HEK293 (cell line): ENCODE measurements around the gene NUCB1.
A peak's percentile ranks its signal among the peaks of the same experiment; 100 is the strongest.

ENCODE experiments used
- HOXA7 ChIP-seq: sonication (generic); formaldehyde crosslinking; IDR thresholded peaks from 2 replicates; pipeline ENCODE4 v1.8.1; 2022; ENCODE audit warnings: missing genetic modification reagents, borderline replicate concordance
- MZF1 ChIP-seq: fragments of 450-650 bp; formaldehyde crosslinking; IDR thresholded peaks from 2 replicates; pipeline ENCODE4 v1.5.1; 2017; ENCODE audit warnings: missing biosample characterization, missing genetic modification characterization, borderline replicate concordance
- RBAK ChIP-seq: fragments of 450-650 bp; formaldehyde crosslinking; IDR thresholded peaks from 2 replicates; pipeline ENCODE4 v1.5.1; 2016; ENCODE audit warnings: missing biosample characterization, missing genetic modification characterization
- SALL2 ChIP-seq: fragments of 450-650 bp; formaldehyde crosslinking; IDR thresholded peaks from 2 replicates; pipeline ENCODE4 v1.5.0; 2017; ENCODE audit warnings: missing biosample characterization, mild to moderate bottlenecking, missing genetic modification characterization, borderline replicate concordance
- WT1 ChIP-seq: fragments of 450-650 bp; formaldehyde crosslinking; IDR thresholded peaks from 2 replicates; pipeline ENCODE4 v1.5.1; 2016; ENCODE audit warnings: missing biosample characterization, missing genetic modification characterization
- ZBTB20 ChIP-seq: fragments of 450-650 bp; formaldehyde crosslinking; IDR thresholded peaks from 2 replicates; pipeline ENCODE4 v1.5.1; 2016; ENCODE audit warnings: missing biosample characterization, missing genetic modification characterization
- ZBTB21 ChIP-seq: fragments of 450-650 bp; formaldehyde crosslinking; IDR thresholded peaks from 2 replicates; pipeline ENCODE4 v1.5.1; 2017; ENCODE audit warnings: missing biosample characterization, missing genetic modification characterization
- ZEB2 ChIP-seq: fragments of 450-650 bp; formaldehyde crosslinking; IDR thresholded peaks from 2 replicates; pipeline ENCODE4 v1.5.1; 2016; ENCODE audit warnings: missing biosample characterization, missing genetic modification characterization
- ZNF10 ChIP-seq: fragments of 450-650 bp; formaldehyde crosslinking; IDR thresholded peaks from 2 replicates; pipeline ENCODE4 v1.5.1; 2017; ENCODE audit warnings: missing biosample characterization, missing genetic modification characterization
- ZNF140 ChIP-seq: fragments of 450-650 bp; formaldehyde crosslinking; IDR thresholded peaks from 2 replicates; pipeline ENCODE4 v1.5.1; 2016; ENCODE audit warnings: missing biosample characterization, missing genetic modification characterization
- ZNF221 ChIP-seq: fragments of 450-650 bp; formaldehyde crosslinking; IDR thresholded peaks from 2 replicates; pipeline ENCODE4 v1.5.1; 2017; ENCODE audit warnings: missing biosample characterization, missing genetic modification characterization, borderline replicate concordance
- ZNF274 ChIP-seq, 2 experiments: fragments of 200-500 bp in 1 of 2; fragments of 450-650 bp in 1 of 2; sonication (Bioruptor generic) in 1 of 2; formaldehyde crosslinking in 1 of 2; IDR thresholded peaks; 2 replicates each; pipeline versions ENCODE4 v1.5.1 to v1.6.1; 2014 to 2016; ENCODE audit warnings: borderline replicate concordance in 1 of 2, inconsistent platforms in 1 of 2, low read length in 1 of 2, missing biosample characterization in 1 of 2, missing genetic modification characterization in 1 of 2
- ZNF302 ChIP-seq: fragments of 450-650 bp; formaldehyde crosslinking; IDR thresholded peaks from 2 replicates; pipeline ENCODE4 v1.5.1; 2016; ENCODE audit warnings: missing biosample characterization, missing genetic modification characterization, low read depth
- ZNF394 ChIP-seq: fragments of 450-650 bp; formaldehyde crosslinking; IDR thresholded peaks from 2 replicates; pipeline ENCODE4 v1.5.1; 2016; ENCODE audit warnings: missing biosample characterization, missing genetic modification characterization, mild to moderate bottlenecking, moderate library complexity, borderline replicate concordance
- ZNF404 ChIP-seq: fragments of 450-650 bp; formaldehyde crosslinking; IDR thresholded peaks from 2 replicates; pipeline ENCODE4 v1.5.1; 2017; ENCODE audit warnings: missing biosample characterization, missing genetic modification characterization
- ZNF433 ChIP-seq: fragments of 450-650 bp; formaldehyde crosslinking; IDR thresholded peaks from 2 replicates; pipeline ENCODE4 v1.5.1; 2016; ENCODE audit warnings: missing biosample characterization, missing genetic modification characterization, low read depth
- ZNF571 ChIP-seq: fragments of 450-650 bp; formaldehyde crosslinking; IDR thresholded peaks from 2 replicates; pipeline ENCODE4 v1.5.0; 2017; ENCODE audit warnings: missing biosample characterization, missing genetic modification characterization
- ZNF610 ChIP-seq: fragments of 450-650 bp; formaldehyde crosslinking; IDR thresholded peaks from 2 replicates; pipeline ENCODE4 v1.5.1; 2016; ENCODE audit warnings: missing biosample characterization, missing genetic modification characterization, borderline replicate concordance
- ZNF629 ChIP-seq: fragments of 450-650 bp; formaldehyde crosslinking; IDR thresholded peaks from 2 replicates; pipeline ENCODE4 v1.5.1; 2017; ENCODE audit warnings: missing biosample characterization, missing genetic modification characterization
- ZNF701 ChIP-seq: fragments of 450-650 bp; formaldehyde crosslinking; IDR thresholded peaks from 2 replicates; pipeline ENCODE4 v1.5.1; 2016; ENCODE audit warnings: missing biosample characterization, missing genetic modification characterization
- TF ChIP-seq, protein P1 (sequence below): fragments of 450-650 bp; formaldehyde crosslinking; IDR thresholded peaks from 2 replicates; pipeline ENCODE4 v1.5.0; 2017; ENCODE audit warnings: missing biosample characterization, missing genetic modification characterization, borderline replicate concordance
- TF ChIP-seq, protein P2 (sequence below): fragments of 450-650 bp; IDR thresholded peaks from 2 replicates; pipeline ENCODE4 v1.5.1; 2018; ENCODE audit warnings: missing biosample characterization, missing genetic modification characterization
- TF ChIP-seq, protein P3 (sequence below): fragments of 450-650 bp; formaldehyde crosslinking; IDR thresholded peaks from 2 replicates; pipeline ENCODE4 v1.5.1; 2017; ENCODE audit warnings: missing biosample characterization, missing genetic modification characterization
- TF ChIP-seq, protein P4 (sequence below): fragments of 450-650 bp; formaldehyde crosslinking; IDR thresholded peaks from 2 replicates; pipeline ENCODE4 v1.5.1; 2016; ENCODE audit warnings: missing biosample characterization, missing genetic modification characterization
- TF ChIP-seq, protein P5 (sequence below): fragments of 450-650 bp; formaldehyde crosslinking; IDR thresholded peaks from 2 replicates; pipeline ENCODE4 v1.5.1; 2016; ENCODE audit warnings: missing biosample characterization, missing genetic modification characterization
- TF ChIP-seq, protein P6 (sequence below): fragments of 450-650 bp; formaldehyde crosslinking; IDR thresholded peaks from 2 replicates; pipeline ENCODE4 v1.5.1; 2016; ENCODE audit warnings: missing biosample characterization, missing genetic modification characterization

The NUCB1 gene

DNA sequence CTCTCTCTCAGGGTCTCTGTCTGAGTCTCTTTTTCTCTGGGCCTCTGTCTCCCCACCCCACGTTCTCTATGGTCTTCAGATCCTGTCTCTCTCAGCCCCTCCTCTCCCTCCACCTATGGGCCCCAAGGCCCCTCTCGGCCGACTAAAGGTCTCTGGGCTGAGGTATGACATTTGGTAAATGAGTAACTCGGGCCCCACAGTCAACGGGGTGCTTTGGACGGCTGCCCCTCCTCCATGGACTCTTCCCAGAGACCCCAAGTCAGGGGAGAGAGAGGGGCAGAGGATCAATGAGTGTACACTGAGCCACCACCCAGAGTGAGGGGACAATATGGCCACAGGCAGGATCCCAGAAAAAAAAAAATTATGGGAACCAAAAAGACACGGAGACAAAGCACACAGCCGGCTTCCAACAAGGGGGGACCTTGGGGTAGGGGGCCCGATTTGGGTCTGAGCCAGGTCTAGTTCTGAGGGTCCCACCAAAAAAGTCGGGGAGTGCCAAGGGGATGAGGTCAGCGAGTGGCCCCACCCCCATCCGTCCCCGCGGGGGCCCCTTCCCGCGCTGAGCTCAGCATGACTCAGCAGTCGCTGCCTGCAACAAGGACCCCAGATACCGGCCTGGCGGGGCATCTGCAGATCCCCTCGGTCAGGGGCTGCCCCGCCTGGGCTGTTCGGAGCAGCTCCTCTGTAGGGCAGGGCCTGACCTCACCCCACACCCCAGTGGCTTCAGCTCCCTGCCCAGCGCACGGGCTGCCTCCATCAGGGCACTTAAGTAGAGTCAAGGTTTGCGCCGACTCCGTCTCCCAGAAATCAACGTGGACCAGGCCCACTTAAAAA is 63.5 kb downstream of the NUCB1 start (continued):
- TF ChIP-seq ZBTB21 (tag by site-specific recombination), result peak; percentile 80
- no peak for TF ChIP-seq ZNF274 (IDR thresholded peaks at IDR 0.05; ENCODE audit: low read length)
- no peak for TF ChIP-seq ZNF274 (tag by site-specific recombination; IDR thresholded peaks at IDR 0.05; ENCODE audit: borderline replicate concordance)
- TF ChIP-seq ZNF221 (tag by site-specific recombination), result no peak
- TF ChIP-seq, protein P1, sequence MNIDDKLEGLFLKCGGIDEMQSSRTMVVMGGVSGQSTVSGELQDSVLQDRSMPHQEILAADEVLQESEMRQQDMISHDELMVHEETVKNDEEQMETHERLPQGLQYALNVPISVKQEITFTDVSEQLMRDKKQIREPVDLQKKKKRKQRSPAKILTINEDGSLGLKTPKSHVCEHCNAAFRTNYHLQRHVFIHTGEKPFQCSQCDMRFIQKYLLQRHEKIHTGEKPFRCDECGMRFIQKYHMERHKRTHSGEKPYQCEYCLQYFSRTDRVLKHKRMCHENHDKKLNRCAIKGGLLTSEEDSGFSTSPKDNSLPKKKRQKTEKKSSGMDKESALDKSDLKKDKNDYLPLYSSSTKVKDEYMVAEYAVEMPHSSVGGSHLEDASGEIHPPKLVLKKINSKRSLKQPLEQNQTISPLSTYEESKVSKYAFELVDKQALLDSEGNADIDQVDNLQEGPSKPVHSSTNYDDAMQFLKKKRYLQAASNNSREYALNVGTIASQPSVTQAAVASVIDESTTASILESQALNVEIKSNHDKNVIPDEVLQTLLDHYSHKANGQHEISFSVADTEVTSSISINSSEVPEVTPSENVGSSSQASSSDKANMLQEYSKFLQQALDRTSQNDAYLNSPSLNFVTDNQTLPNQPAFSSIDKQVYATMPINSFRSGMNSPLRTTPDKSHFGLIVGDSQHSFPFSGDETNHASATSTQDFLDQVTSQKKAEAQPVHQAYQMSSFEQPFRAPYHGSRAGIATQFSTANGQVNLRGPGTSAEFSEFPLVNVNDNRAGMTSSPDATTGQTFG (tag by site-specific recombination), result no peak
- peak; percentile 94 for TF ChIP-seq ZEB2
- no peak for TF ChIP-seq ZNF571 (tag by site-specific recombination)
- TF ChIP-seq ZNF394, result peak; percentile 46; the same call in 1 of the 2 replicates
- TF ChIP-seq SALL2 (tag by site-specific recombination), result no peak
- TF ChIP-seq ZNF302, result no peak
- no peak for TF ChIP-seq ZNF433 (tag by site-specific recombination)
- no peak for TF ChIP-seq RBAK (tag by site-specific recombination)
- peak; percentile 77 for TF ChIP-seq ZBTB20
- no peak for TF ChIP-seq ZNF140 (tag by site-specific recombination)
- TF ChIP-seq, protein P2, sequence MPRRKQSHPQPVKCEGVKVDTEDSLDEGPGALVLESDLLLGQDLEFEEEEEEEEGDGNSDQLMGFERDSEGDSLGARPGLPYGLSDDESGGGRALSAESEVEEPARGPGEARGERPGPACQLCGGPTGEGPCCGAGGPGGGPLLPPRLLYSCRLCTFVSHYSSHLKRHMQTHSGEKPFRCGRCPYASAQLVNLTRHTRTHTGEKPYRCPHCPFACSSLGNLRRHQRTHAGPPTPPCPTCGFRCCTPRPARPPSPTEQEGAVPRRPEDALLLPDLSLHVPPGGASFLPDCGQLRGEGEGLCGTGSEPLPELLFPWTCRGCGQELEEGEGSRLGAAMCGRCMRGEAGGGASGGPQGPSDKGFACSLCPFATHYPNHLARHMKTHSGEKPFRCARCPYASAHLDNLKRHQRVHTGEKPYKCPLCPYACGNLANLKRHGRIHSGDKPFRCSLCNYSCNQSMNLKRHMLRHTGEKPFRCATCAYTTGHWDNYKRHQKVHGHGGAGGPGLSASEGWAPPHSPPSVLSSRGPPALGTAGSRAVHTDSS, result no peak; the same call in 1 of the 2 replicates
- no peak for TF ChIP-seq ZNF404 (tag by site-specific recombination)
- no peak for TF ChIP-seq ZNF610 (tag by site-specific recombination)
- TF ChIP-seq, protein P3, sequence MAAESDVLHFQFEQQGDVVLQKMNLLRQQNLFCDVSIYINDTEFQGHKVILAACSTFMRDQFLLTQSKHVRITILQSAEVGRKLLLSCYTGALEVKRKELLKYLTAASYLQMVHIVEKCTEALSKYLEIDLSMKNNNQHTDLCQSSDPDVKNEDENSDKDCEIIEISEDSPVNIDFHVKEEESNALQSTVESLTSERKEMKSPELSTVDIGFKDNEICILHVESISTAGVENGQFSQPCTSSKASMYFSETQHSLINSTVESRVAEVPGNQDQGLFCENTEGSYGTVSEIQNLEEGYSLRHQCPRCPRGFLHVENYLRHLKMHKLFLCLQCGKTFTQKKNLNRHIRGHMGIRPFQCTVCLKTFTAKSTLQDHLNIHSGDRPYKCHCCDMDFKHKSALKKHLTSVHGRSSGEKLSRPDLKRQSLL, result 0 out of 2 replicates have a peak, but pooled peaks have one; percentile 14
- TF ChIP-seq WT1 (tag by site-specific recombination), result peak; percentile 64
- TF ChIP-seq ZNF10 (tag by site-specific recombination), result peak; percentile 73; the same call in 1 of the 2 replicates
- peak; percentile 89 for TF ChIP-seq ZNF629 (tag by site-specific recombination)
- TF ChIP-seq, protein P4, sequence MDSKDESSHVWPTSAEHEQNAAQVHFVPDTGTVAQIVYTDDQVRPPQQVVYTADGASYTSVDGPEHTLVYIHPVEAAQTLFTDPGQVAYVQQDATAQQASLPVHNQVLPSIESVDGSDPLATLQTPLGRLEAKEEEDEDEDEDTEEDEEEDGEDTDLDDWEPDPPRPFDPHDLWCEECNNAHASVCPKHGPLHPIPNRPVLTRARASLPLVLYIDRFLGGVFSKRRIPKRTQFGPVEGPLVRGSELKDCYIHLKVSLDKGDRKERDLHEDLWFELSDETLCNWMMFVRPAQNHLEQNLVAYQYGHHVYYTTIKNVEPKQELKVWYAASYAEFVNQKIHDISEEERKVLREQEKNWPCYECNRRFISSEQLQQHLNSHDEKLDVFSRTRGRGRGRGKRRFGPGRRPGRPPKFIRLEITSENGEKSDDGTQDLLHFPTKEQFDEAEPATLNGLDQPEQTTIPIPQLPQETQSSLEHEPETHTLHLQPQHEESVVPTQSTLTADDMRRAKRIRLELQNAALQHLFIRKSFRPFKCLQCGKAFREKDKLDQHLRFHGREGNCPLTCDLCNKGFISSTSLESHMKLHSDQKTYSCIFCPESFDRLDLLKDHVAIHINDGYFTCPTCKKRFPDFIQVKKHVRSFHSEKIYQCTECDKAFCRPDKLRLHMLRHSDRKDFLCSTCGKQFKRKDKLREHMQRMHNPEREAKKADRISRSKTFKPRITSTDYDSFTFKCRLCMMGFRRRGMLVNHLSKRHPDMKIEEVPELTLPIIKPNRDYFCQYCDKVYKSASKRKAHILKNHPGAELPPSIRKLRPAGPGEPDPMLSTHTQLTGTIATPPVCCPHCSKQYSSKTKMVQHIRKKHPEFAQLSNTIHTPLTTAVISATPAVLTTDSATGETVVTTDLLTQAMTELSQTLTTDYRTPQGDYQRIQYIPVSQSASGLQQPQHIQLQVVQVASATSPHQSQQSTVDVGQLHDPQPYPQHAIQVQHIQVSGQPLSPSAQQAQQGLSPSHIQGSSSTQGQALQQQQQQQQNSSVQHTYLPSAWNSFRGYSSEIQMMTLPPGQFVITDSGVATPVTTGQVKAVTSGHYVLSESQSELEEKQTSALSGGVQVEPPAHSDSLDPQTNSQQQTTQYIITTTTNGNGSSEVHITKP (tag by site-specific recombination), result peak; percentile 59
- TF ChIP-seq, protein P5, sequence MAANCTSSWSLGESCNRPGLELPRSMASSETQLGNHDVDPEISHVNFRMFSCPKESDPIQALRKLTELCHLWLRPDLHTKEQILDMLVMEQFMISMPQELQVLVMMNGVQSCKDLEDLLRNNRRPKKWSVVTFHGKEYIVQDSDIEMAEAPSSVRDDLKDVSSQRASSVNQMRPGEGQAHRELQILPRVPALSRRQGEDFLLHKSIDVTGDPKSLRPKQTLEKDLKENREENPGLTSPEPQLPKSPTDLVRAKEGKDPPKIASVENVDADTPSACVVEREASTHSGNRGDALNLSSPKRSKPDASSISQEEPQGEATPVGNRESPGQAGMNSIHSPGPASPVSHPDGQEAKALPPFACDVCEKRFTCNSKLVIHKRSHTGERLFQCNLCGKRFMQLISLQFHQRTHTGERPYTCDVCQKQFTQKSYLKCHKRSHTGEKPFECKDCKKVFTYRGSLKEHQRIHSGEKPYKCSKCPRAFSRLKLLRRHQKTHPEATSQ (tag by site-specific recombination), result 0 out of 2 replicates have a peak, but pooled peaks have one; percentile 23
- TF ChIP-seq ZNF701 (tag by site-specific recombination), result no peak
- 0 out of 2 replicates have a peak, but pooled peaks have one; percentile 26 for TF ChIP-seq MZF1
- TF ChIP-seq, protein P6, sequence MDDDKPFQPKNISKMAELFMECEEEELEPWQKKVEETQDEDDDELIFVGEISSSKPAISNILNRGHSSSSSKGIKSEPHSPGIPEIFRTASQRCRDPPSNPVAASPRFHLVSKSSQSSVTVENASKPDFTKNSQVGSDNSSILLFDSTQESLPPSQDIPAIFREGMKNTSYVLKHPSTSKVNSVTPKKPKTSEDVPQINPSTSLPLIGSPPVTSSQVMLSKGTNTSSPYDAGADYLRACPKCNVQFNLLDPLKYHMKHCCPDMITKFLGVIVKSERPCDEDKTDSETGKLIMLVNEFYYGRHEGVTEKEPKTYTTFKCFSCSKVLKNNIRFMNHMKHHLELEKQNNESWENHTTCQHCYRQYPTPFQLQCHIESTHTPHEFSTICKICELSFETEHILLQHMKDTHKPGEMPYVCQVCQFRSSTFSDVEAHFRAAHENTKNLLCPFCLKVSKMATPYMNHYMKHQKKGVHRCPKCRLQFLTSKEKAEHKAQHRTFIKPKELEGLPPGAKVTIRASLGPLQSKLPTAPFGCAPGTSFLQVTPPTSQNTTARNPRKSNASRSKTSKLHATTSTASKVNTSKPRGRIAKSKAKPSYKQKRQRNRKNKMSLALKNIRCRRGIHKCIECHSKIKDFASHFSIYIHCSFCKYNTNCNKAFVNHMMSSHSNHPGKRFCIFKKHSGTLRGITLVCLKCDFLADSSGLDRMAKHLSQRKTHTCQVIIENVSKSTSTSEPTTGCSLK (tag by site-specific recombination), result no peak
- no peak for TF ChIP-seq HOXA7 (CRISPR knock-in tag)
